Measurements from ENCODE around the gene KRT81. TPM values are rescaled to one million over a fixed set of nuclear protein-coding genes. Genes with fewer than 3 reads are reported as not detected.
A peak's percentile ranks its signal among the peaks of the same experiment; 100 is the strongest.
"Not testable (repeated sequence)": the region's sequence is repeated elsewhere in the genome, so short reads cannot be mapped to it uniquely, and the experiment has no call there.

Gene KRT81
- total RNA-seq, 2 donors from 2014 or later: not detected

- H3K9me3 ChIP-seq: no peaks in the 10 kb centered on the region
- H3K36me3 ChIP-seq: no peaks in the 10 kb centered on the region
- no peak for DNase-seq (ENCODE audit: low spot score)
- no peak overlapping the region for H3K4me3 ChIP-seq
- peaks cover 0 to 8% of the 10 kb centered on the region in 2 donors for H3K4me1 ChIP-seq
- peaks cover 0 to 14% of the 10 kb centered on the region in 2 donors for H3K27me3 ChIP-seq
- TF ChIP-seq, protein P1, sequence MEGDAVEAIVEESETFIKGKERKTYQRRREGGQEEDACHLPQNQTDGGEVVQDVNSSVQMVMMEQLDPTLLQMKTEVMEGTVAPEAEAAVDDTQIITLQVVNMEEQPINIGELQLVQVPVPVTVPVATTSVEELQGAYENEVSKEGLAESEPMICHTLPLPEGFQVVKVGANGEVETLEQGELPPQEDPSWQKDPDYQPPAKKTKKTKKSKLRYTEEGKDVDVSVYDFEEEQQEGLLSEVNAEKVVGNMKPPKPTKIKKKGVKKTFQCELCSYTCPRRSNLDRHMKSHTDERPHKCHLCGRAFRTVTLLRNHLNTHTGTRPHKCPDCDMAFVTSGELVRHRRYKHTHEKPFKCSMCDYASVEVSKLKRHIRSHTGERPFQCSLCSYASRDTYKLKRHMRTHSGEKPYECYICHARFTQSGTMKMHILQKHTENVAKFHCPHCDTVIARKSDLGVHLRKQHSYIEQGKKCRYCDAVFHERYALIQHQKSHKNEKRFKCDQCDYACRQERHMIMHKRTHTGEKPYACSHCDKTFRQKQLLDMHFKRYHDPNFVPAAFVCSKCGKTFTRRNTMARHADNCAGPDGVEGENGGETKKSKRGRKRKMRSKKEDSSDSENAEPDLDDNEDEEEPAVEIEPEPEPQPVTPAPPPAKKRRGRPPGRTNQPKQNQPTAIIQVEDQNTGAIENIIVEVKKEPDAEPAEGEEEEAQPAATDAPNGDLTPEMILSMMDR (IDR thresholded peaks at IDR 0.05): no peak
- H3K27ac ChIP-seq: no peak overlapping the region
Measured at GRCh38 chr12:52260361-52261207, 30.8 kb downstream of the KRT81 start.

GRCh38 chr12:52259657-52260243, 31.6 kb downstream of the KRT81 start:
- TF ChIP-seq, protein P1 (IDR thresholded peaks at IDR 0.05): no peak
- Histone ChIP-seq H3K9me3 (no peaks in the 10 kb centered on the region), H3K36me3 (no peaks in the 10 kb centered on the region), H3K4me1 (peaks cover 0 to 8% of the 10 kb centered on the region in 2 donors), H3K27me3 (peaks cover 0 to 14% of the 10 kb centered on the region in 2 donors), H3K4me3 (no peak overlapping the region), H3K27ac (no peak overlapping the region)
- DNase-seq (ENCODE audit: low spot score): no peak

- TF ChIP-seq, protein P1 (IDR thresholded peaks at IDR 0.05): no peak
- Histone ChIP-seq H3K36me3 (no peaks in the 10 kb centered on the region), H3K9me3 (no peaks in the 10 kb centered on the region), H3K27me3 (peaks cover 0 to 14% of the 10 kb centered on the region in 2 donors), H3K4me1 (peaks cover 0 to 8% of the 10 kb centered on the region in 2 donors), H3K27ac (no peak overlapping the region), H3K4me3 (peak overlapping the region in 1 of 2 donors; percentile 20)
- no peak for DNase-seq (ENCODE audit: low spot score)
Measured at GRCh38 chr12:52258335-52258901, 32.9 kb downstream of the KRT81 start.

- DNase-seq (ENCODE audit: low spot score); H3K27ac ChIP-seq; H3K36me3 ChIP-seq; H3K9me3 ChIP-seq; H3K4me1 ChIP-seq; H3K4me3 ChIP-seq: not testable (repeated sequence)
- H3K27me3 ChIP-seq: peaks cover 0 to 14% of the 10 kb centered on the region in 2 donors
Measured at GRCh38 chr12:52257922-52258321, 33.4 kb downstream of the KRT81 start.

GRCh38 chr12:52257074-52257551, 34.2 kb downstream of the KRT81 start:
- TF ChIP-seq, protein P1 (IDR thresholded peaks at IDR 0.05): no peak
- H3K27ac ChIP-seq: no peak overlapping the region
- H3K9me3 ChIP-seq: no peaks in the 10 kb centered on the region
- H3K4me3 ChIP-seq: no peak overlapping the region
- H3K36me3 ChIP-seq: no peaks in the 10 kb centered on the region
- H3K4me1 ChIP-seq: peaks cover 0 to 8% of the 10 kb centered on the region in 2 donors
- no peak for DNase-seq (ENCODE audit: low spot score)
- H3K27me3 ChIP-seq: peaks cover 0 to 14% of the 10 kb centered on the region in 2 donors

DNA sequence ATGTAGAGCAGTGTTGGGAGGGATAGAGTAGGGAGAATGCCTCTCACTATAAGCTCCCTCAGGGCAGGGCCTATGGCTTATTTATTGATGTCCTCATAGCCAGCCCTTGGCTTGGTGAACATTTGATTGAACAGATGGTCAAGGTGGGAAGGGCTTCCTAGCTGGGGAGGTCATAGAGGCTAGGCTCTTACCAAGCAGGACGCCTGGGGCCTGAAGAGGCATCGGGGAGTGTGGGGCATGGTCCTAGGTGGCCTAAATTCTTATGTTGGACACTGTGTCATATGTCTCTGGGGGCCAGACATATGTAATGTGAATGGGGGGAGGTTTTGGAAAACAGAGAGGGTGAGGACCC, 34.8 kb downstream of the KRT81 start:
- no peak for DNase-seq (ENCODE audit: low spot score)
- no peaks in the 10 kb centered on the region for H3K9me3 ChIP-seq
- H3K27me3 ChIP-seq: peaks cover 0 to 14% of the 10 kb centered on the region in 2 donors
- TF ChIP-seq, protein P1 (IDR thresholded peaks at IDR 0.05): no peak
- peaks cover 0 to 8% of the 10 kb centered on the region in 2 donors for H3K4me1 ChIP-seq
- no peak overlapping the region for H3K27ac ChIP-seq
- no peaks in the 10 kb centered on the region for H3K36me3 ChIP-seq
- no peak overlapping the region for H3K4me3 ChIP-seq

Measured in right atrium auricular region (tissue), 2 donors.